Smooth muscle cell (in vitro differentiated cells): ENCODE data around the gene MRPL37. TPM values are rescaled to one million over a fixed set of nuclear protein-coding genes. Genes with fewer than 3 reads are reported as not detected.

Experiments used
- DNase-seq: peaks from one replicate; lab custom pipeline; 2025; ENCODE audit not compliant: unreplicated experiment; lab: John Stamatoyannopoulos, UW
- H2AFZ ChIP-seq: fragments of 200-600 bp; sonication (generic); 2 replicates; pipeline ENCODE4 v1.6.0; 2016; ENCODE audit warnings: antibody characterized with exemption, low read depth, mild to moderate bottlenecking
- H3F3A ChIP-seq: fragments of 200-600 bp; sonication (generic); 2 replicates; pipeline ENCODE4 v1.6.0; 2017; ENCODE audit warnings: antibody characterized with exemption, low read depth
- H3K27ac ChIP-seq: fragments of 200-600 bp; sonication (generic); 2 replicates; pipeline ENCODE4 v1.5.1; 2016; ENCODE audit warnings: low read depth, mild to moderate bottlenecking
- H3K27me3 ChIP-seq: fragments of 200-600 bp; sonication (generic); 2 replicates; pipeline ENCODE4 v1.6.1; 2016; ENCODE audit warnings: low read depth, mild to moderate bottlenecking
- H3K36me3 ChIP-seq: fragments of 200-600 bp; sonication (generic); 2 replicates; pipeline ENCODE4 v1.5.1; 2016; ENCODE audit warnings: low read depth
- H3K4me1 ChIP-seq: fragments of 200-600 bp; sonication (generic); 2 replicates; pipeline ENCODE4 v1.5.1; 2016; ENCODE audit warnings: low read depth
- H3K4me2 ChIP-seq: fragments of 200-600 bp; sonication (generic); 2 replicates; pipeline ENCODE4 v1.6.0; 2016; ENCODE audit warnings: mild to moderate bottlenecking
- H3K4me3 ChIP-seq: fragments of 200-600 bp; sonication (generic); 2 replicates; pipeline ENCODE4 v1.5.1; 2016; ENCODE audit warnings: mild to moderate bottlenecking
- H3K79me2 ChIP-seq: fragments of 200-600 bp; sonication (generic); 2 replicates; pipeline ENCODE4 v1.6.0; 2016; ENCODE audit warnings: low read depth, mild to moderate bottlenecking
- H3K9ac ChIP-seq: fragments of 200-600 bp; sonication (generic); 2 replicates; pipeline ENCODE4 v1.6.0; 2016; ENCODE audit warnings: low read depth
- H3K9me3 ChIP-seq: fragments of 200-600 bp; sonication (generic); replicated peaks from 2 replicates; pipeline ENCODE4 v1.5.1; 2016; ENCODE audit warnings: low read depth
- H4K20me1 ChIP-seq: fragments of 200-600 bp; sonication (generic); 2 replicates; pipeline ENCODE4 v1.6.0; 2016; ENCODE audit warnings: low read depth
- WGBS: methylation state at CpG from one replicate; pipeline ENCODE4 v1.1.7; 2016; ENCODE audit warnings: low lambda C conversion rate; 5-methylcytosine and 5-hydroxymethylcytosine counted together
- polyA plus RNA-seq: library from polyadenylated mRNA; unstranded; fragments of >200 nt; fragmentation: Nextera tagmentation; extraction: Ambion mirVana; gene quantifications from 2 replicates; pipeline ENCODE4 v1.2.1, GENCODE V29; 2016
- total RNA-seq: library from RNA; depleted of rRNA; stranded (reverse); fragments of >200 nt; gene quantifications from 2 replicates; pipeline ENCODE4 v1.2.3, GENCODE V29; 2014
- TF ChIP-seq, protein P1 (sequence below): fragments of 200-600 bp; sonication (generic); IDR thresholded peaks from 2 replicates; pipeline ENCODE4 v1.5.1; 2017; ENCODE audit warnings: borderline replicate concordance, mild to moderate bottlenecking, antibody characterized with exemption; ENCODE audit not compliant: insufficient read depth, poor library complexity, severe bottlenecking

The MRPL37 gene
- total and polyA plus RNA-seq, 2 experiments from 2014 or later = 85.5 to 96.4 TPM

- Histone ChIP-seq H3K9ac (no peak overlapping the region), H3K9me3 (no peaks in the 10 kb centered on the region), H3K79me2 (no peaks in the 10 kb centered on the region), H3K4me3 (no peak overlapping the region), H3K27me3 (no peaks in the 10 kb centered on the region), H3F3A (peaks cover 6% of the 10 kb centered on the region), H4K20me1 (no peaks in the 10 kb centered on the region), H3K4me2 (no peak overlapping the region), H3K36me3 (peaks cover 8% of the 10 kb centered on the region), H2AFZ (no peak overlapping the region), H3K4me1 (no peaks in the 10 kb centered on the region), H3K27ac (no peak overlapping the region)
- TF ChIP-seq, protein P1, sequence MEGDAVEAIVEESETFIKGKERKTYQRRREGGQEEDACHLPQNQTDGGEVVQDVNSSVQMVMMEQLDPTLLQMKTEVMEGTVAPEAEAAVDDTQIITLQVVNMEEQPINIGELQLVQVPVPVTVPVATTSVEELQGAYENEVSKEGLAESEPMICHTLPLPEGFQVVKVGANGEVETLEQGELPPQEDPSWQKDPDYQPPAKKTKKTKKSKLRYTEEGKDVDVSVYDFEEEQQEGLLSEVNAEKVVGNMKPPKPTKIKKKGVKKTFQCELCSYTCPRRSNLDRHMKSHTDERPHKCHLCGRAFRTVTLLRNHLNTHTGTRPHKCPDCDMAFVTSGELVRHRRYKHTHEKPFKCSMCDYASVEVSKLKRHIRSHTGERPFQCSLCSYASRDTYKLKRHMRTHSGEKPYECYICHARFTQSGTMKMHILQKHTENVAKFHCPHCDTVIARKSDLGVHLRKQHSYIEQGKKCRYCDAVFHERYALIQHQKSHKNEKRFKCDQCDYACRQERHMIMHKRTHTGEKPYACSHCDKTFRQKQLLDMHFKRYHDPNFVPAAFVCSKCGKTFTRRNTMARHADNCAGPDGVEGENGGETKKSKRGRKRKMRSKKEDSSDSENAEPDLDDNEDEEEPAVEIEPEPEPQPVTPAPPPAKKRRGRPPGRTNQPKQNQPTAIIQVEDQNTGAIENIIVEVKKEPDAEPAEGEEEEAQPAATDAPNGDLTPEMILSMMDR = no peak
- WGBS = 94% methylated on average over 1 of the region's 1 CpG
- DNase-seq = no peak
Observed at GRCh38 chr1:54212872-54213271, 12.9 kb downstream of the MRPL37 start.

DNA sequence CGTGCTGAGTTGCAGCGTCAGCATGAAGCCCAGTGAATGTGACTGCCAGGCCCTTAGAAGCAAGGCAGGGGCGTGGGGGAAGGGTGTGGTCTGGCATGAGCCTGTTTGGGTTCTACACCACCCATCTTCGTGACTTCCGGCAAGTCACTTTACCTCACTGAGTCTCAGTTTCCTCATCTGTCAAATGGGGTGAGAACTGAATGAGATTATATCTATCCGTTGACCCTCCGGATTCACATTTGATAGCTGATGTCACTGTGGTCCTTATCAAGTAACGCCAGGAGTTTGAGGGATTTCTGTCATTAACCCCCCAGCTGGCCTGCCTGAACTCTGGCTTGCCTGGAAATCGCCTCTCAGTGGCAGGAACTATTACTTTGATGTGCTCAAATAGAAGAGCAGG, 15.6 kb downstream of the MRPL37 start:
- H3K9ac ChIP-seq = no peak overlapping the region
- H3F3A ChIP-seq = peaks cover 13% of the 10 kb centered on the region
- DNase-seq = no peak
- peaks cover 8% of the 10 kb centered on the region for H3K36me3 ChIP-seq
- H3K27ac ChIP-seq = no peak overlapping the region
- H3K4me2 ChIP-seq = no peak overlapping the region
- no peaks in the 10 kb centered on the region for H3K9me3 ChIP-seq
- TF ChIP-seq, protein P1 = no peak
- no peaks in the 10 kb centered on the region for H3K79me2 ChIP-seq
- H3K27me3 ChIP-seq = no peaks in the 10 kb centered on the region
- H3K4me3 ChIP-seq = no peak overlapping the region
- H4K20me1 ChIP-seq = no peaks in the 10 kb centered on the region
- no peaks in the 10 kb centered on the region for H3K4me1 ChIP-seq
- H2AFZ ChIP-seq = no peak overlapping the region
- WGBS = 97% methylated on average over 9 of the region's 9 CpGs

GRCh38 chr1:54218883-54219687, 19.1 kb downstream of the MRPL37 start:
- H3K27me3 ChIP-seq = no peaks in the 10 kb centered on the region
- H3K9ac ChIP-seq = no peak overlapping the region
- H3K79me2 ChIP-seq = no peaks in the 10 kb centered on the region
- no peaks in the 10 kb centered on the region for H3K9me3 ChIP-seq
- H3K4me3 ChIP-seq = no peak overlapping the region
- H3F3A ChIP-seq = peaks cover 13% of the 10 kb centered on the region
- no peak for DNase-seq
- H3K4me1 ChIP-seq = no peaks in the 10 kb centered on the region
- H2AFZ ChIP-seq = no peak overlapping the region
- no peaks in the 10 kb centered on the region for H3K36me3 ChIP-seq
- WGBS = 73% methylated on average over 11 of the region's 11 CpGs
- peak overlapping the region; percentile 43 for H3K4me2 ChIP-seq
- TF ChIP-seq, protein P1 = no peak
- H4K20me1 ChIP-seq = no peaks in the 10 kb centered on the region
- peak overlapping the region; percentile 76 for H3K27ac ChIP-seq

DNA sequence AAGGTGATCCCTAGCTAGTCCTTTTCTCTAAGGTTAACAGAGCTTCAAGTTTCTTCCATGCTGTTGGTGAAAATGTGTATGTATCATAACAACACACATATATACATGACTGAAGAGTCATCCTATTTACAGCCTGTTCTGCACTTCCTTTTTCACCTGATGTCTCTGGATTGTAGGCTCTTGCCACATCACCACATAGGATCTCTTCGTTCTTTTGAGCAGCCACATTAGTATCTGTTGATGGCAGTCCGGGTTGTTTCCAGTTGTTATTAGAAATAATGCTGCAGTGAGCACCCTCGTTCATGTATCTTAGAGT, 19.7 kb downstream of the MRPL37 start:
- TF ChIP-seq, protein P1 = no peak
- peak overlapping the region; percentile 76 for H3K27ac ChIP-seq
- no peak overlapping the region for H3K4me3 ChIP-seq

More for the DNA sequence above, 19.7 kb downstream of the MRPL37 start:
- Histone ChIP-seq H3K4me2 (peak overlapping the region; percentile 43), H3K4me1 (no peaks in the 10 kb centered on the region), H3K79me2 (no peaks in the 10 kb centered on the region), H3K27me3 (no peaks in the 10 kb centered on the region), H3K9me3 (no peaks in the 10 kb centered on the region), H3K36me3 (no peaks in the 10 kb centered on the region), H3K9ac (peak overlapping the region; percentile 30), H2AFZ (no peak overlapping the region), H4K20me1 (no peaks in the 10 kb centered on the region), H3F3A (peaks cover 13% of the 10 kb centered on the region)
- 47% methylated on average over 3 of the region's 3 CpGs for WGBS
- DNase-seq = no peak
